ENCODE results near the gene MYOG. TPM values are rescaled to one million over a fixed set of nuclear protein-coding genes. Genes with fewer than 3 reads are reported as not detected.

The MYOG gene
- total RNA-seq, 2 donors from 2014 or later, result 4.4 TPM; not detected in 1

GRCh38 chr1:203096566-203096965 lies 10.8 kb upstream of the MYOG start:
- Histone ChIP-seq H3K9me3 (no peaks in the 10 kb centered on the region), H3K27ac (no peak overlapping the region), H3K36me3 (no peaks in the 10 kb centered on the region), H3K4me3 (no peak overlapping the region), H3K27me3 (replicated peaks; ENCODE audit: insufficient read depth) (no peaks in the 10 kb centered on the region), H3K4me1 (replicated peaks) (no peaks in the 10 kb centered on the region)
- no peak for DNase-seq (ENCODE audit: low spot score)
- intact Hi-C loops (cut with DNase I), result no loop called here
- no peak for TF ChIP-seq POLR2AphosphoS5 (IDR thresholded peaks at IDR 0.05)
- no peak for TF ChIP-seq POLR2A (IDR thresholded peaks at IDR 0.05)
- no peak for TF ChIP-seq CTCF (IDR thresholded peaks at IDR 0.05)

GRCh38 chr1:203095061-203095690 lies 9.4 kb upstream of the MYOG start:
- no peak overlapping the region for H3K4me3 ChIP-seq
- WGBS, result 77% methylated on average over 1 of the region's 1 CpG
- no peak for DNase-seq (ENCODE audit: low spot score)
- no peaks in the 10 kb centered on the region for H3K4me1 ChIP-seq (replicated peaks)
- no peak overlapping the region for H3K27ac ChIP-seq
- TF ChIP-seq POLR2A (IDR thresholded peaks at IDR 0.05) (no peak), POLR2AphosphoS5 (IDR thresholded peaks at IDR 0.05) (no peak), CTCF (IDR thresholded peaks at IDR 0.05) (no peak)
- no peaks in the 10 kb centered on the region for H3K9me3 ChIP-seq
- H3K36me3 ChIP-seq, result no peaks in the 10 kb centered on the region
- intact Hi-C loops (cut with DNase I), result no loop called here
- H3K27me3 ChIP-seq (replicated peaks; ENCODE audit: insufficient read depth), result no peaks in the 10 kb centered on the region

GRCh38 chr1:203093754-203094410 lies 8.1 kb upstream of the MYOG start:
- Histone ChIP-seq H3K27ac (no peak overlapping the region), H3K4me1 (replicated peaks) (no peaks in the 10 kb centered on the region), H3K9me3 (no peaks in the 10 kb centered on the region), H3K4me3 (no peak overlapping the region), H3K36me3 (no peaks in the 10 kb centered on the region), H3K27me3 (replicated peaks; ENCODE audit: insufficient read depth) (no peaks in the 10 kb centered on the region)
- WGBS, result 76% methylated on average over 1 of the region's 1 CpG
- intact Hi-C loops (cut with DNase I), result no loop called here
- no peak for TF ChIP-seq CTCF (IDR thresholded peaks at IDR 0.05)
- no peak for TF ChIP-seq POLR2AphosphoS5 (IDR thresholded peaks at IDR 0.05)
- TF ChIP-seq POLR2A (IDR thresholded peaks at IDR 0.05), result no peak
- DNase-seq (ENCODE audit: low spot score), result no peak

- TF ChIP-seq CTCF (IDR thresholded peaks at IDR 0.05) (no peak), POLR2AphosphoS5 (IDR thresholded peaks at IDR 0.05) (no peak), POLR2A (IDR thresholded peaks at IDR 0.05) (no peak)
- intact Hi-C loops (cut with DNase I), result no loop called here
- no peak overlapping the region for H3K4me3 ChIP-seq
- no peaks in the 10 kb centered on the region for H3K36me3 ChIP-seq
- WGBS, result 61% methylated on average over 6 of the region's 6 CpGs
- H3K27ac ChIP-seq, result no peak overlapping the region
- H3K4me1 ChIP-seq (replicated peaks), result no peaks in the 10 kb centered on the region
- H3K9me3 ChIP-seq, result no peaks in the 10 kb centered on the region
- H3K27me3 ChIP-seq (replicated peaks; ENCODE audit: insufficient read depth), result no peaks in the 10 kb centered on the region
- no peak for DNase-seq (ENCODE audit: low spot score)
Observed at GRCh38 chr1:203091761-203092330, 6.0 kb upstream of the MYOG start.

- Histone ChIP-seq H3K36me3 (no peaks in the 10 kb centered on the region), H3K27me3 (replicated peaks; ENCODE audit: insufficient read depth) (no peaks in the 10 kb centered on the region), H3K4me3 (no peak overlapping the region), H3K27ac (no peak overlapping the region), H3K4me1 (replicated peaks) (no peaks in the 10 kb centered on the region), H3K9me3 (no peaks in the 10 kb centered on the region)
- TF ChIP-seq POLR2AphosphoS5 (IDR thresholded peaks at IDR 0.05) (no peak), POLR2A (IDR thresholded peaks at IDR 0.05) (no peak), CTCF (IDR thresholded peaks at IDR 0.05) (no peak)
- no peak for DNase-seq (ENCODE audit: low spot score)
- intact Hi-C loops (cut with DNase I), result no loop called here
- WGBS, result 88% methylated on average over 4 of the region's 4 CpGs
Observed at GRCh38 chr1:203091199-203091477, 5.3 kb upstream of the MYOG start.

All from prostate gland (tissue), 2 donors.